ENCODE measurements around the gene RXRA.

Gene RXRA

DNA sequence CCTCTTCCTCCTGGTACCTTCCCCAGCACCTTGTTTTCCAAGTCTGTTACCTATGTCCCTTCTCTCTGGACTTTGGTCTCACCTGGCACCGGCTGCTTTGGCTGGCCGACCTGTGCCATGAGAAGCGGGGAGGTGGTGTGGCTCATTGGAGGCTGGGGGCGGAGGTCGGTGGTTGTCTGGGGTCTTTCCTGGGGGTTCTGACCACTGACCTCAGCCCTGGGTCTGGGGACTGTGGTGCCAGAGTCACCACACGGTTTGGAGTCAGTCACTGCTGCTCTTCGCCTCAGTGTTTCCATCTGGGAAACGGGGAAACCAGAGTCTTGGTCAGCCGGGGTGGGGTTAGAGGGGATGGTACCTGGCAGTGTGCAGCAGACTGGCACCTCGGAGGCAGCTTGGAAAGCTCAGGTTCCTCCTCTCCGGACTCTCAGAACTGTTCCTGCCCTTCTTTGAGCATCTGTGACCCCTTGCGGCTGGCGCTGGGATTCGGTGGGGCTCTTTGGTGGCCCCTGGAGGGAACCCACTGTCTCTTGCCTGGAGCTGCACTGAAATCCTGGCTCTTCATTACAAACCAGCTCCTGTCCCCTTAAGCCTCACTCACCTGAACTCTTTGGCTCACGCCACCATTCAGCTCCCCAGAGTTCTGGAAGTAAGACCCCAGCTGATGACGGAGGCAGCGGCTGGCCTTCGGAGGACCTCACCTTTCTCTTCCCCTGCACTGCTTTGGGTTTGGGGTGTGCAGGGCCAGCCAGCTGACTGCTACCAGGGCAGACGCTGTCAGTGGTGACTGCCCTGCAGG, 4.1 kb upstream of the RXRA start:
- H3K27ac ChIP-seq: no peak overlapping the region
- no peaks in the 10 kb centered on the region for H3K36me3 ChIP-seq
- peaks cover 13 to 19% of the 10 kb centered on the region in 2 experiments for H3K4me1 ChIP-seq (ENCODE audit: control insufficient read depth in 1 of 2, insufficient read depth in 1 of 2, low read depth in 1 of 2, low read length in 1 of 2)
- peaks cover 57% of the 10 kb centered on the region for H3K27me3 ChIP-seq
- no peaks in the 10 kb centered on the region for H3K9me3 ChIP-seq
- TF ChIP-seq, protein P1, sequence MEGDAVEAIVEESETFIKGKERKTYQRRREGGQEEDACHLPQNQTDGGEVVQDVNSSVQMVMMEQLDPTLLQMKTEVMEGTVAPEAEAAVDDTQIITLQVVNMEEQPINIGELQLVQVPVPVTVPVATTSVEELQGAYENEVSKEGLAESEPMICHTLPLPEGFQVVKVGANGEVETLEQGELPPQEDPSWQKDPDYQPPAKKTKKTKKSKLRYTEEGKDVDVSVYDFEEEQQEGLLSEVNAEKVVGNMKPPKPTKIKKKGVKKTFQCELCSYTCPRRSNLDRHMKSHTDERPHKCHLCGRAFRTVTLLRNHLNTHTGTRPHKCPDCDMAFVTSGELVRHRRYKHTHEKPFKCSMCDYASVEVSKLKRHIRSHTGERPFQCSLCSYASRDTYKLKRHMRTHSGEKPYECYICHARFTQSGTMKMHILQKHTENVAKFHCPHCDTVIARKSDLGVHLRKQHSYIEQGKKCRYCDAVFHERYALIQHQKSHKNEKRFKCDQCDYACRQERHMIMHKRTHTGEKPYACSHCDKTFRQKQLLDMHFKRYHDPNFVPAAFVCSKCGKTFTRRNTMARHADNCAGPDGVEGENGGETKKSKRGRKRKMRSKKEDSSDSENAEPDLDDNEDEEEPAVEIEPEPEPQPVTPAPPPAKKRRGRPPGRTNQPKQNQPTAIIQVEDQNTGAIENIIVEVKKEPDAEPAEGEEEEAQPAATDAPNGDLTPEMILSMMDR (IDR thresholded peaks at IDR 0.05): no peak
- no peak overlapping the region for H3K4me3 ChIP-seq (ENCODE audit: low read depth in 1 of 2, low read length in 1 of 2)

DNA sequence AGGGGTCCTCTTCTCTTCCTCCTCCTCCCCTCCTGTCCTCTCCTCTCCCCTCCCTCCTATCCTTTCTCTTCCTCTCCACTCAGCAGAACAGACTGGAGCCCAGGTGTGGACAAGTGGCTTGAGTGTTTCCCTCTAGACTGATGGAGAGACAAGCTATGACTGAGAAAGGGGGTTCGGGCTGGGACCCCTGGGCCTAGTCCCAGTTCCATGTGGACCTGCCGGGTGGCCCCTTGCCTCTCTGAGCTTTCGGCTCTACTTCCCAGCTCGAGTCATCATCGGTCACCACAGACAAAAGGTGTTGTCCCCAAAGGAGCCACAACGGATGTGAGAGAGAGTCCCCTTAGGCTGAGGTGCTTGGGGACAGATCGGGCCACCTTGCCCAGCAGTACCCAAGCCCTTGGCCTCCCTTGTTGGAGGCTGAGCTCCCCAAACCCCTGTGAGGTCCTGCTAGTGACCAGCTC, 3.4 kb upstream of the RXRA start:
- TF ChIP-seq, protein P1 (IDR thresholded peaks at IDR 0.05): no peak
- no peak overlapping the region for H3K4me3 ChIP-seq (ENCODE audit: low read depth in 1 of 2, low read length in 1 of 2)
- peaks cover 19 to 26% of the 10 kb centered on the region in 2 experiments for H3K4me1 ChIP-seq (ENCODE audit: control insufficient read depth in 1 of 2, insufficient read depth in 1 of 2, low read depth in 1 of 2, low read length in 1 of 2)
- H3K27me3 ChIP-seq: peaks cover 51% of the 10 kb centered on the region
- no peaks in the 10 kb centered on the region for H3K9me3 ChIP-seq
- H3K36me3 ChIP-seq: no peaks in the 10 kb centered on the region
- no peak overlapping the region for H3K27ac ChIP-seq

DNA sequence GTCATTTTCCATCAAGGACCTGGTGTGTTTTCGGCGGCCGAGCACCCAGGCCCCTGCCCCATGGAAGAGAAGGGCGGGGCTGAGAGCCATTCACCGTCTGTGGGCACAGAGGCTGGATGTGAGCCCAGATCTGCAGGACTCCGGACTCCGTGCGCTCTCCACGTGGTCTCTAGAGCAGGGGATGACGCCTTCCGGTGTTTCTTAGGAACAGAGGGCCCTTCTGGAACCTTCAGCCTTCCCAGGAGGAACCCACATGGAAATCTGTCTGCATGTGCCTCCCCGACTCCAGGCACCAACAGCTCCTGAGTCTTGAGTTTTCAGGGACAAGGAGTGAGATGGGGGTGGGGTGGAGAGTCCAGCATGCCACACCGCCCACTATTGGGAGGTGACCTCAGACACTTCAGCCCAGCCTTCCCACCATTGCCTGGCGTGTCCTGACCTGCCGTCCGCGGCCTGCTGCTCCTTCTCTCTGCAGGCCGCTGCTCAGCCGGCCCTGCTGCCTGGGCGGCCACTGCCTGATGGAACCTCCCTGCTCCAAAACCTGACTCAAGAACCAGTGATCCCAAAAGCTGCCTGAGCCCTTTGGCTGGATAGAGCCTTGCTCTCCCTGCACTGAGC, 2.4 kb upstream of the RXRA start:
- TF ChIP-seq, protein P1 (IDR thresholded peaks at IDR 0.05): no peak
- Histone ChIP-seq H3K27me3 (peaks cover 43% of the 10 kb centered on the region), H3K36me3 (no peaks in the 10 kb centered on the region), H3K9me3 (no peaks in the 10 kb centered on the region), H3K27ac (peak overlapping the region; percentile 94), H3K4me3 (ENCODE audit: low read depth in 1 of 2, low read length in 1 of 2) (no peak overlapping the region), H3K4me1 (ENCODE audit: control insufficient read depth in 1 of 2, insufficient read depth in 1 of 2, low read depth in 1 of 2, low read length in 1 of 2) (peaks cover 29 to 36% of the 10 kb centered on the region in 2 experiments)

DNA sequence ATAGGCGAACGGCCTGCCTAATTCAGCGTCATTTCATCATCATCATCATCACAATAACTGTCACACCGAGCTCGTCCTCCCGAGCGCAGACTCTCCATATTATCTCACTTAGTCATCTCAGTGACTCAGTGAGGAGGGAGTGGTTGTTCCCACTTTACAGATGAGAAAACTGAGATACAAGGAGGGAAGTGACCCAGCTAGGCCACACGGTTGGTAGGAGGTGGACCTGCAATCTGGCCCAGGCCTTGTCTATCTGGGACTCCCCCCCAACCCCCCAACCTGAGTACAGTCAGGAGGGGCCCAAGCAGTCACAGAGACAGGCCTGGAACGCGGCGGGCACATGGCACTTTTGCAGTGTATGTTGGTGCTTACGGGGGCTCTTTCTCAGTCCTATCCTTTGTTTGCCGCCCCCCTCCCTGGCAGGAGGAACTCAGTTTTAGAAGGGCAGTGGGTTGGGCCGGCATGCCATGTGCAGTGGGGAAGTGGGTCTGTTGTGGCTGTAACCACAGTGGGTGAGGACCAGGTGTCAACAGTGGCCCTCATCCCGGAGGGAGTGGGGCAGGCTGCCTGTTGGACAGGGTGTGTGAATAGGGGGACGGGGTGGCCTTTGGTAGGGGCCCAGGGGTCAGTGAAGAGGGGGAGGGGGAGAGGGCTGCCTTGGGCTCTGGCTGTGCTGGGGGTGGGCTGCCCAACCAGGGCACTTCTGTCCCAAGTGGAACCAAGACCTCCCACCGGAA, 1.7 kb upstream of the RXRA start:
- Histone ChIP-seq H3K4me3 (ENCODE audit: low read depth in 1 of 2, low read length in 1 of 2) (peak overlapping the region; percentile 83 to 92), H3K4me1 (ENCODE audit: control insufficient read depth in 1 of 2, insufficient read depth in 1 of 2, low read depth in 1 of 2, low read length in 1 of 2) (peaks cover 36 to 43% of the 10 kb centered on the region in 2 experiments), H3K9me3 (no peaks in the 10 kb centered on the region), H3K36me3 (no peaks in the 10 kb centered on the region), H3K27ac (peak overlapping the region; percentile 94), H3K27me3 (peaks cover 41% of the 10 kb centered on the region)
- TF ChIP-seq, protein P1 (IDR thresholded peaks at IDR 0.05): no peak

DNA sequence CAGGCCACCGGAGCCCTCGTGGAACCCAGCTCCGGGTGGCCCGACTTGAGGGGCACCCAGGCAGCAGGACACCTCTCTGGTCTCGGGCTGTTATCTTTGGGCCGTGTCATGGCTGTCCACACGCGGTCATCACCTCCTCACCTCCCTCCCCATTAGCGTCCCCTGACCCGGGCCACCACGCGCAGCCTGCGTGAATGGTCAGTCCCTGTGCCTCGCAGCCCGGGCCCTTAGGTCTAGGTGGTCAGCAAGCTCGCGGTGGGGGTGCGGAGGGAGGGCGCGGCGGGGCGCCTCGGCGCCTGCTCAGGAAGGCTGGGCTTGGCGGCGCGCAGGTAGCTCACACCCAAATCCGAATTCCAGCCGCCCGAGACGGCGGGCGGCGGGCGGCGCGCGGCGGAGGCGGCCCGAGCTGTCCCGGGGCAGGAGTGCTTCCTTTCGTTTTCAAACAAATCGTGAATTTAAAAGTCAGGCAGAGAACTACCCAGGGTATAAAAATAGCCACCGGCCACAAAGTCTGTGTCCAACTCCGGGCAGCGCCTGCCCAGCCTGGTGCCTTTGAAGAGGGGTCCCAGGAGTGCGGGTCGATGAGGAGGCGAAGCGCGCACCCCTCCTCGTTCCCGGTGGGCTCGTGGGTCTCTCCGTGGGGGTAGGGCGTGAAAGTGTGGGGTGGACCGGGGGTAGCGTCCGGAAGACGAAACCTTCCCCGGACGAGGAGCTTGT, 1.0 kb upstream of the RXRA start:
- H3K36me3 ChIP-seq: no peaks in the 10 kb centered on the region
- TF ChIP-seq, protein P1 (IDR thresholded peaks at IDR 0.05): no peak
- H3K4me3 ChIP-seq (ENCODE audit: low read depth in 1 of 2, low read length in 1 of 2): peak overlapping the region; percentile 83 to 92
- H3K27ac ChIP-seq: peak overlapping the region; percentile 94
- peaks cover 41% of the 10 kb centered on the region for H3K27me3 ChIP-seq
- no peaks in the 10 kb centered on the region for H3K9me3 ChIP-seq
- H3K4me1 ChIP-seq (ENCODE audit: control insufficient read depth in 1 of 2, insufficient read depth in 1 of 2, low read depth in 1 of 2, low read length in 1 of 2): peaks cover 44 to 50% of the 10 kb centered on the region in 2 experiments
